K562 (cell line): ENCODE data around the gene TMEM11. TPM values are rescaled to one million over a fixed set of nuclear protein-coding genes. Genes with fewer than 3 reads are reported as not detected.

ENCODE experiments used
- ATAC-seq: fragments of 200-7000 bp; cut with Tn5 transposase; 3 replicates; pipeline ENCODE4 v1.9.1; 2020; ENCODE audit warnings: moderate library complexity
- BruUV-seq: library from RNA; stranded (reverse); fragments of 400-500 nt; replicated peaks from 2 replicates; lab custom pipeline; 2021; lab: Mats Ljungman, UMichigan
- CTCF ChIA-PET: fragments of 300-600 bp; formaldehyde crosslinking; extraction: SDS; loops from one replicate; lab custom pipeline; 2021; ENCODE audit warnings: low intra/inter-chr PET ratio; lab: Yijun Ruan, JAX
- POLR2A ChIA-PET: fragments of 300-600, 350-650 bp; sonication (Branson Sonifier 250); formaldehyde crosslinking; extraction: SDS; loops from one replicate; lab custom pipeline; 2021; ENCODE audit warnings: antibody characterized with exemption, inconsistent platforms; lab: Yijun Ruan, JAX
- DNase-seq, 4 experiments: peaks; one replicate each; pipeline versions ENCODE4 v3.0.0 to v3.0.0-alpha.2; 2011 to 2018; ENCODE audit warnings: low spot score in 3 of 4, mixed read lengths in 3 of 4; ENCODE audit errors: extremely low read depth in 1 of 4
- FAIRE-seq: peaks from 2 replicates; lab custom pipeline; 2011; peaks lifted over from hg19 to GRCh38; lab: Jason Lieb, UNC
- H2AFZ ChIP-seq: 2 replicates; pipeline ENCODE4 v1.6.0; 2011; ENCODE audit warnings: low read depth, low read length, control low read depth, inconsistent platforms
- H3K27ac ChIP-seq: fragments of 200-600 bp; 3 replicates; pipeline ENCODE4 v1.8.0; 2011; ENCODE audit warnings: low read depth, mild to moderate bottlenecking, control low read depth, inconsistent platforms, low read length, moderate library complexity, mixed read lengths; ENCODE audit errors: extremely low read depth
- H3K27me3 ChIP-seq, 2 experiments: fragments of 300-600 bp in 1 of 2; 2 replicates in 1 of 2; 3 replicates in 1 of 2; pipeline versions ENCODE4 v1.6.0 to v1.8.0; 2011; ENCODE audit warnings: inconsistent platforms in 2 of 2, low read length in 2 of 2, mild to moderate bottlenecking in 1 of 2, mixed read lengths in 1 of 2, moderate library complexity in 1 of 2; ENCODE audit not compliant: control insufficient read depth in 2 of 2, insufficient read depth in 2 of 2
- H3K36me3 ChIP-seq: fragments of 300-600 bp; 3 replicates; pipeline ENCODE4 v1.8.0; 2011; ENCODE audit warnings: mild to moderate bottlenecking, low read length, inconsistent platforms; ENCODE audit not compliant: control insufficient read depth, insufficient read depth
- H3K4me1 ChIP-seq, 2 experiments: fragments of 200-600 bp in 1 of 2; replicated peaks in 1 of 2; 2 replicates in 1 of 2; 3 replicates in 1 of 2; pipeline versions ENCODE4 v1.5.1 to v1.8.0; 2011; ENCODE audit warnings: inconsistent platforms in 2 of 2, low read length in 2 of 2, mild to moderate bottlenecking in 1 of 2, mixed read lengths in 1 of 2, moderate library complexity in 1 of 2; ENCODE audit not compliant: control insufficient read depth in 2 of 2, insufficient read depth in 2 of 2
- H3K4me2 ChIP-seq: 2 replicates; pipeline ENCODE4 v1.6.1; 2011; ENCODE audit warnings: low read length, control low read depth, inconsistent platforms, mixed read lengths; ENCODE audit not compliant: insufficient read depth
- H3K4me3 ChIP-seq: fragments of 200-600 bp; sonication (generic), shearing (Covaris generic); 2 replicates; pipeline ENCODE4 v1.5.1; 2016; ENCODE audit warnings: control low read depth, inconsistent platforms
- H3K79me2 ChIP-seq: fragments of 200-600 bp; 3 replicates; pipeline ENCODE4 v1.8.0; 2011; ENCODE audit warnings: low read length, inconsistent platforms; ENCODE audit not compliant: control insufficient read depth, insufficient read depth
- H3K9ac ChIP-seq, 2 experiments: 2 replicates each; pipeline versions ENCODE4 v1.6.0 to v1.6.1; 2011; ENCODE audit warnings: low read depth in 2 of 2, low read length in 2 of 2, control low read depth in 1 of 2, inconsistent platforms in 1 of 2, mild to moderate bottlenecking in 1 of 2, mixed read lengths in 1 of 2; ENCODE audit not compliant: insufficient read depth in 1 of 2
- H3K9me1 ChIP-seq: one replicate; pipeline ENCODE4 v1.6.0; 2011; ENCODE audit warnings: inconsistent platforms, mild to moderate bottlenecking, low read length, moderate library complexity; ENCODE audit not compliant: control insufficient read depth, insufficient read depth
- H3K9me3 ChIP-seq: replicated peaks from 2 replicates; pipeline ENCODE4 v1.5.1; 2011; ENCODE audit warnings: low read depth, low read length, inconsistent platforms; ENCODE audit not compliant: control insufficient read depth, insufficient read depth
- H4K20me1 ChIP-seq: replicated peaks from 2 replicates; pipeline ENCODE4 v1.6.1; 2011; ENCODE audit warnings: low read length, inconsistent platforms, mixed read lengths; ENCODE audit not compliant: control insufficient read depth, insufficient read depth
- WGBS: fragments of 100-300 bp; shearing (Covaris generic); methylation state at CpG from one replicate; pipeline ENCODE4 v1.1.6; 2016; ENCODE audit warnings: low coverage, mixed read lengths; ENCODE audit not compliant: insufficient coverage; ENCODE audit errors: missing lambda C conversion rate; 5-methylcytosine and 5-hydroxymethylcytosine counted together
- in situ Hi-C: fragments of 300-500 bp; cut with MboI; formaldehyde crosslinking; loops from 4 replicates; pipeline ENCODE4 v1.15.0; 2018; ENCODE audit warnings: inconsistent platforms, mixed read lengths
- intact Hi-C: fragments of 100-400 bp; cut with micrococcal nuclease; formaldehyde crosslinking; loops from 2 replicates; pipeline ENCODE4 v1.14.2; 2022
- polyA plus RNA-seq, 8 experiments: library from polyadenylated mRNA; depleted of rRNA in 4 of 8; stranded (reverse) in 5 of 8; unstranded in 3 of 8; fragments of >200 nt; fragmentation: Nextera tagmentation in 2 of 8; fragmentation: Illumina TruSeq in 1 of 8; extraction: Ambion mirVana in 2 of 8; extraction: Trizol in 1 of 8; gene quantifications; 2 replicates each; pipeline versions ENCODE4 v1.2.1 to v1.2.3, GENCODE V29; 2011 to 2014; ENCODE audit warnings: inconsistent platforms in 1 of 8, missing spikeins in 1 of 8
- total RNA-seq, 7 experiments: library from RNA; depleted of rRNA in 6 of 7; stranded (reverse); fragments of >200 nt in 6 of 7; fragmentation: Illumina TruSeq in 2 of 7; extraction: Trizol in 2 of 7; gene quantifications; 2 replicates each; pipeline versions ENCODE4 v1.2.1 to v1.2.3, GENCODE V29; 2011 to 2021; ENCODE audit warnings: low replicate concordance in 1 of 7
- TF ChIP-seq, protein P1 (sequence below), 2 experiments: fragments of 450-650 bp in 1 of 2; IDR thresholded peaks; 2 replicates each; pipeline ENCODE4 v1.6.1; 2011 to 2017; ENCODE audit warnings: low read depth in 2 of 2, antibody characterized with exemption in 1 of 2, borderline replicate concordance in 1 of 2, low read length in 1 of 2, mild to moderate bottlenecking in 1 of 2, mixed read lengths in 1 of 2; ENCODE audit not compliant: control insufficient read depth in 1 of 2
- TF ChIP-seq, protein P2 (sequence below): fragments of 450-650 bp; IDR thresholded peaks from 2 replicates; pipeline ENCODE4 v1.6.1; 2017; ENCODE audit warnings: antibody characterized with exemption
- TF ChIP-seq, protein P3 (sequence below): fragments of 250-450 bp; sonication (Bioruptor Pico); IDR thresholded peaks from 2 replicates; pipeline ENCODE4 v1.5.0; 2021

Gene TMEM11
- total and polyA plus RNA-seq, 9 of the 15 experiments (the other 6 are each of a cell fraction or from before 2014, with no cell fraction given): 12.0 to 40.7 (median 30.0) TPM

DNA sequence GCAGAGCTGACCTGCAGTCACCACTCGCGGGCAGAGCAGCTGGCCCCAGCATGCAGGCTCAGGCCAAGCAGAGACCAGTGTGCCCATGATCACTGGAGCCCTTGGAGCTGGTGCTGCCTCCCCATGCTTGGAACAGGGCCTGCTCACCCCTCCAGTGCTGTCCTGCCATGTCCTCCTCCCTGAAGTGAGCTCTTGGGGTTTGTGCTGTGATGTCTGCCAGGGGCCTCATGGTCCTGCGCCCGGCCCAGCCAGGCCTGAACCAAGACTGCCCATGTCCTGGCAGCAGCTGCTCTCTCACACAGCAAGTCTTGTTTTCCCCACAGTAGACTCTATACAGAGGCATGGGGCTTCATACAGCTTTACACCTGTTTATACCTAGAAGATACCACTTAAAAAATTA lies 24.6 kb downstream of the TMEM11 start:
- intact Hi-C loops: no loop called here
- Histone ChIP-seq H2AFZ (no peak overlapping the region), H3K79me2 (no peaks in the 10 kb centered on the region), H3K4me2 (no peak overlapping the region), H3K9me1 (no peaks in the 10 kb centered on the region), H3K27ac (no peak overlapping the region), H3K9ac (no peak overlapping the region), H3K4me1 (no peaks in the 10 kb centered on the region), H3K36me3 (peaks cover 6% of the 10 kb centered on the region; the same call in 1 of the 3 replicates), H3K4me3 (no peak overlapping the region), H4K20me1 (no peaks in the 10 kb centered on the region), H3K27me3 (no peaks in the 10 kb centered on the region), H3K9me3 (no peaks in the 10 kb centered on the region)
- ChIA-PET POLR2A (interaction anchor here (0.6 kb wide), 1 partner anchor 60 kb away, joined by 3 read pairs; no protein-coding TSS in a partner anchor), CTCF (no interaction called here)
- in situ Hi-C loops: no loop called here
- no peak for ATAC-seq
- BruUV-seq: no TSS peak
- TF ChIP-seq, protein P1, sequence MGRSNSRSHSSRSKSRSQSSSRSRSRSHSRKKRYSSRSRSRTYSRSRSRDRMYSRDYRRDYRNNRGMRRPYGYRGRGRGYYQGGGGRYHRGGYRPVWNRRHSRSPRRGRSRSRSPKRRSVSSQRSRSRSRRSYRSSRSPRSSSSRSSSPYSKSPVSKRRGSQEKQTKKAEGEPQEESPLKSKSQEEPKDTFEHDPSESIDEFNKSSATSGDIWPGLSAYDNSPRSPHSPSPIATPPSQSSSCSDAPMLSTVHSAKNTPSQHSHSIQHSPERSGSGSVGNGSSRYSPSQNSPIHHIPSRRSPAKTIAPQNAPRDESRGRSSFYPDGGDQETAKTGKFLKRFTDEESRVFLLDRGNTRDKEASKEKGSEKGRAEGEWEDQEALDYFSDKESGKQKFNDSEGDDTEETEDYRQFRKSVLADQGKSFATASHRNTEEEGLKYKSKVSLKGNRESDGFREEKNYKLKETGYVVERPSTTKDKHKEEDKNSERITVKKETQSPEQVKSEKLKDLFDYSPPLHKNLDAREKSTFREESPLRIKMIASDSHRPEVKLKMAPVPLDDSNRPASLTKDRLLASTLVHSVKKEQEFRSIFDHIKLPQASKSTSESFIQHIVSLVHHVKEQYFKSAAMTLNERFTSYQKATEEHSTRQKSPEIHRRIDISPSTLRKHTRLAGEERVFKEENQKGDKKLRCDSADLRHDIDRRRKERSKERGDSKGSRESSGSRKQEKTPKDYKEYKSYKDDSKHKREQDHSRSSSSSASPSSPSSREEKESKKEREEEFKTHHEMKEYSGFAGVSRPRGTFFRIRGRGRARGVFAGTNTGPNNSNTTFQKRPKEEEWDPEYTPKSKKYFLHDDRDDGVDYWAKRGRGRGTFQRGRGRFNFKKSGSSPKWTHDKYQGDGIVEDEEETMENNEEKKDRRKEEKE (IDR thresholded peaks at IDR 0.05; ENCODE audit: borderline replicate concordance in 1 of 2, control insufficient read depth in 1 of 2, low read depth in 2 of 2, low read length in 1 of 2): no peak
- TF ChIP-seq, protein P2, sequence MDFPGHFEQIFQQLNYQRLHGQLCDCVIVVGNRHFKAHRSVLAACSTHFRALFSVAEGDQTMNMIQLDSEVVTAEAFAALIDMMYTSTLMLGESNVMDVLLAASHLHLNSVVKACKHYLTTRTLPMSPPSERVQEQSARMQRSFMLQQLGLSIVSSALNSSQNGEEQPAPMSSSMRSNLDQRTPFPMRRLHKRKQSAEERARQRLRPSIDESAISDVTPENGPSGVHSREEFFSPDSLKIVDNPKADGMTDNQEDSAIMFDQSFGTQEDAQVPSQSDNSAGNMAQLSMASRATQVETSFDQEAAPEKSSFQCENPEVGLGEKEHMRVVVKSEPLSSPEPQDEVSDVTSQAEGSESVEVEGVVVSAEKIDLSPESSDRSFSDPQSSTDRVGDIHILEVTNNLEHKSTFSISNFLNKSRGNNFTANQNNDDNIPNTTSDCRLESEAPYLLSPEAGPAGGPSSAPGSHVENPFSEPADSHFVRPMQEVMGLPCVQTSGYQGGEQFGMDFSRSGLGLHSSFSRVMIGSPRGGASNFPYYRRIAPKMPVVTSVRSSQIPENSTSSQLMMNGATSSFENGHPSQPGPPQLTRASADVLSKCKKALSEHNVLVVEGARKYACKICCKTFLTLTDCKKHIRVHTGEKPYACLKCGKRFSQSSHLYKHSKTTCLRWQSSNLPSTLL: no peak
- TF ChIP-seq, protein P3, sequence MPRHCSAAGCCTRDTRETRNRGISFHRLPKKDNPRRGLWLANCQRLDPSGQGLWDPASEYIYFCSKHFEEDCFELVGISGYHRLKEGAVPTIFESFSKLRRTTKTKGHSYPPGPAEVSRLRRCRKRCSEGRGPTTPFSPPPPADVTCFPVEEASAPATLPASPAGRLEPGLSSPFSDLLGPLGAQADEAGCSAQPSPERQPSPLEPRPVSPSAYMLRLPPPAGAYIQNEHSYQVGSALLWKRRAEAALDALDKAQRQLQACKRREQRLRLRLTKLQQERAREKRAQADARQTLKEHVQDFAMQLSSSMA (CRISPR knock-in tag): no peak
- no peak for FAIRE-seq
- WGBS: 100% methylated on average over 4 of the region's 4 CpGs
- no peak for DNase-seq
